PC-3 (cell line): Measurements from ENCODE around the gene PRICKLE4. TPM values are rescaled to one million over a fixed set of nuclear protein-coding genes. Genes with fewer than 3 reads are reported as not detected.

ENCODE experiments used
- ATAC-seq: fragments of 200-7000 bp; cut with Tn5 transposase; 2 replicates; pipeline ENCODE4 v1.9.1; 2020; ENCODE audit warnings: mild to moderate bottlenecking, moderate library complexity
- BruUV-seq: library from RNA; stranded (reverse); fragments of 400-500 nt; replicated peaks from 2 replicates; lab custom pipeline; 2021; lab: Mats Ljungman, UMichigan
- CTCF ChIA-PET: fragments of 300-600 bp; sonication (Branson Sonifier 250); formaldehyde crosslinking; loops from one replicate; lab custom pipeline; 2022; ENCODE audit warnings: antibody characterized with exemption; lab: Charles Lee
- POLR2A ChIA-PET: fragments of 300-600 bp; sonication (Branson Sonifier 250); formaldehyde crosslinking; loops from one replicate; lab custom pipeline; 2022; ENCODE audit warnings: antibody characterized with exemption; ENCODE audit not compliant: unreplicated experiment; lab: Charles Lee
- DNase-seq: peaks from one replicate; pipeline ENCODE4 v3.0.0-alpha.2; 2015
- H2AFZ ChIP-seq: fragments of 300-600 bp; sonication (generic); 2 replicates; pipeline ENCODE4 v1.6.0; 2016; ENCODE audit warnings: antibody characterized with exemption, low read length
- H3F3A ChIP-seq: fragments of 300-600 bp; sonication (generic); one replicate; pipeline ENCODE4 v1.6.0; 2017; ENCODE audit warnings: antibody characterized with exemption, low read length, control low read depth, mild to moderate bottlenecking; ENCODE audit not compliant: unreplicated experiment
- H3K27ac ChIP-seq: fragments of 300-600 bp; sonication (generic); 2 replicates; pipeline ENCODE4 v1.5.1; 2016; ENCODE audit warnings: mild to moderate bottlenecking, low read length
- H3K27me3 ChIP-seq: fragments of 300-600 bp; sonication (generic); 2 replicates; pipeline ENCODE4 v1.6.1; 2016; ENCODE audit warnings: low read length, mixed read lengths
- H3K36me3 ChIP-seq: fragments of 300-600 bp; sonication (generic); 2 replicates; pipeline ENCODE4 v1.6.1; 2016; ENCODE audit warnings: low read depth, mixed run types, low read length, mixed read lengths
- H3K4me1 ChIP-seq: fragments of 300-600 bp; sonication (generic); 2 replicates; pipeline ENCODE4 v1.5.1; 2016; ENCODE audit warnings: low read length; ENCODE audit not compliant: insufficient read depth
- H3K4me2 ChIP-seq: fragments of 300-600 bp; sonication (generic); 2 replicates; pipeline ENCODE4 v1.6.0; 2016; ENCODE audit warnings: low read length
- H3K4me3 ChIP-seq: fragments of 300-600 bp; sonication (generic); 2 replicates; pipeline ENCODE4 v1.5.1; 2016; ENCODE audit warnings: mild to moderate bottlenecking, low read length, mixed read lengths
- H3K79me2 ChIP-seq: fragments of 300-600 bp; sonication (generic); 2 replicates; pipeline ENCODE4 v1.6.1; 2017; ENCODE audit warnings: low read length, mixed read lengths
- H3K9ac ChIP-seq: fragments of 300-600 bp; sonication (generic); 2 replicates; pipeline ENCODE4 v1.6.0; 2016; ENCODE audit warnings: mild to moderate bottlenecking, low read length
- H3K9me2 ChIP-seq: fragments of 300-600 bp; sonication (generic); replicated peaks from 2 replicates; pipeline ENCODE4 v1.6.1; 2016; ENCODE audit warnings: mixed run types, low read length, mixed read lengths
- H3K9me3 ChIP-seq: fragments of 300-600 bp; sonication (generic); 2 replicates; pipeline ENCODE4 v1.6.1; 2016; ENCODE audit warnings: low read length, mixed read lengths
- H4K20me1 ChIP-seq: fragments of 300-600 bp; sonication (generic); 2 replicates; pipeline ENCODE4 v1.6.1; 2016; ENCODE audit warnings: low read length, mixed read lengths
- CTCF ChIP-seq: fragments of 300-600 bp; sonication (generic); conservative IDR thresholded peaks from 2 replicates; pipeline ENCODE4 v1.5.1; 2017; ENCODE audit warnings: antibody characterized with exemption, low read depth, mild to moderate bottlenecking, low read length
- EZH2 ChIP-seq: fragments of 300-600 bp; sonication (generic); IDR thresholded peaks from one replicate; pipeline ENCODE4 v1.6.1; 2017; ENCODE audit warnings: antibody characterized with exemption, mild to moderate bottlenecking, low read length; ENCODE audit not compliant: unreplicated experiment
- EZH2phosphoT487 ChIP-seq: fragments of 300-600 bp; sonication (generic); IDR thresholded peaks from 2 replicates; pipeline ENCODE4 v1.6.1; 2018; ENCODE audit warnings: mild to moderate bottlenecking, antibody characterized with exemption, low read length, borderline replicate concordance
- intact Hi-C: fragments of 100-400 bp; cut with micrococcal nuclease; formaldehyde crosslinking; loops from 2 replicates; pipeline ENCODE4 v1.9.0; 2023
- total RNA-seq: library from RNA; depleted of rRNA; stranded (reverse); fragments of >200 nt; gene quantifications from 2 replicates; pipeline ENCODE4 v1.2.3, GENCODE V29; 2014

PRICKLE4 gene
- total RNA-seq, 1 experiment from 2014 or later, result 0.26 TPM

- Histone ChIP-seq H3F3A (no peaks in the 10 kb centered on the region), H2AFZ (no peak overlapping the region), H3K79me2 (no peaks in the 10 kb centered on the region), H3K27ac (no peak overlapping the region), H3K9me2 (no peaks in the 10 kb centered on the region), H3K4me2 (no peak overlapping the region), H3K9ac (no peak overlapping the region), H3K36me3 (no peaks in the 10 kb centered on the region), H4K20me1 (no peaks in the 10 kb centered on the region), H3K4me1 (peaks cover 6% of the 10 kb centered on the region; the same call in 1 of the 2 replicates), H3K27me3 (no peaks in the 10 kb centered on the region), H3K9me3 (no peaks in the 10 kb centered on the region), H3K4me3 (no peak overlapping the region)
- DNase-seq (no peak), ATAC-seq (no peak)
- no peak for TF ChIP-seq EZH2
- no peak for TF ChIP-seq EZH2phosphoT487
- TF ChIP-seq CTCF, result no peak
- CTCF ChIA-PET, result no interaction called here
- POLR2A ChIA-PET, result no interaction called here
- BruUV-seq, result no TSS peak
- intact Hi-C loops, result no loop called here
Measured at GRCh38 chr6:41750374-41750773, 30.2 kb upstream of the PRICKLE4 start.

- no peaks in the 10 kb centered on the region for H3K9me2 ChIP-seq
- no peak overlapping the region for H3K27ac ChIP-seq
- no TSS peak for BruUV-seq
- no peak overlapping the region for H3K9ac ChIP-seq
- POLR2A ChIA-PET, result no interaction called here
- intact Hi-C loops, result no loop called here
- no peaks in the 10 kb centered on the region for H3K9me3 ChIP-seq
- DNase-seq (no peak), ATAC-seq (no peak)
- no peaks in the 10 kb centered on the region for H3K27me3 ChIP-seq
- no peaks in the 10 kb centered on the region for H3K4me1 ChIP-seq
- CTCF ChIA-PET, result no interaction called here
- H3K4me3 ChIP-seq, result no peak overlapping the region
- TF ChIP-seq EZH2 (no peak), CTCF (no peak), EZH2phosphoT487 (no peak)
- H2AFZ ChIP-seq, result no peak overlapping the region
- H4K20me1 ChIP-seq, result no peaks in the 10 kb centered on the region
- no peaks in the 10 kb centered on the region for H3K36me3 ChIP-seq
- no peak overlapping the region for H3K4me2 ChIP-seq
- H3F3A ChIP-seq, result no peaks in the 10 kb centered on the region
- H3K79me2 ChIP-seq, result no peaks in the 10 kb centered on the region
Measured at GRCh38 chr6:41755895-41756294, 24.7 kb upstream of the PRICKLE4 start.

- Histone ChIP-seq H3K9me2 (no peaks in the 10 kb centered on the region), H3K4me2 (no peak overlapping the region), H3K27ac (no peak overlapping the region), H4K20me1 (no peaks in the 10 kb centered on the region), H3K27me3 (no peaks in the 10 kb centered on the region), H3K4me1 (no peaks in the 10 kb centered on the region), H3F3A (no peaks in the 10 kb centered on the region), H3K4me3 (no peak overlapping the region), H3K79me2 (no peaks in the 10 kb centered on the region), H3K36me3 (no peaks in the 10 kb centered on the region), H3K9ac (no peak overlapping the region), H3K9me3 (no peaks in the 10 kb centered on the region), H2AFZ (no peak overlapping the region)
- POLR2A ChIA-PET, result no interaction called here
- no TSS peak for BruUV-seq
- intact Hi-C loops, result no loop called here
- DNase-seq, result no peak
- ATAC-seq, result no peak
- TF ChIP-seq EZH2 (no peak), EZH2phosphoT487 (no peak), CTCF (no peak)
- CTCF ChIA-PET, result no interaction called here
Measured at GRCh38 chr6:41756354-41756753, 24.2 kb upstream of the PRICKLE4 start.
